ENCODE data around the gene CASP10. TPM values are rescaled to one million over a fixed set of nuclear protein-coding genes. Genes with fewer than 3 reads are reported as not detected.

Gene CASP10
- total RNA-seq, 2 donors from 2014 or later: 3.0 to 6.0 TPM

- DNase-seq (no peak), ATAC-seq (no peak)
- no peaks in the 10 kb centered on the region for H3K4me1 ChIP-seq
- 87 to 91% methylated on average over 3 of the region's 3 CpGs for WGBS, 2 donors
- no peaks in the 10 kb centered on the region for H3K27me3 ChIP-seq
- TF ChIP-seq CTCF (IDR thresholded peaks at IDR 0.05) (no peak), POLR2A (IDR thresholded peaks at IDR 0.05) (no peak)
- peaks cover 0 to 7% of the 10 kb centered on the region in 2 donors for H3K36me3 ChIP-seq (replicated peaks in 1 of 2; ENCODE audit: insufficient read depth in 1 of 2, low read depth in 2 of 2)
- H3K4me3 ChIP-seq: no peak overlapping the region
- intact Hi-C loops (cut with DNase I): no loop called here
- no peak overlapping the region for H3K27ac ChIP-seq
- H3K9me3 ChIP-seq: no peaks in the 10 kb centered on the region
Measured at GRCh38 chr2:201195331-201195730, 12.4 kb downstream of the CASP10 start.

GRCh38 chr2:201196003-201196402 is 13.1 kb downstream of the CASP10 start:
- no peak for TF ChIP-seq POLR2A (IDR thresholded peaks at IDR 0.05)
- no peak for TF ChIP-seq CTCF (IDR thresholded peaks at IDR 0.05)
- no peak for DNase-seq
- Histone ChIP-seq H3K4me3 (no peak overlapping the region), H3K9me3 (no peaks in the 10 kb centered on the region), H3K4me1 (no peaks in the 10 kb centered on the region), H3K36me3 (replicated peaks in 1 of 2; ENCODE audit: insufficient read depth in 1 of 2, low read depth in 2 of 2) (peaks cover 0 to 10% of the 10 kb centered on the region in 2 donors), H3K27ac (no peak overlapping the region), H3K27me3 (no peaks in the 10 kb centered on the region)
- intact Hi-C loops (cut with DNase I): no loop called here
- 83 to 84% methylated on average over 3 of the region's 3 CpGs for WGBS, 2 donors
- no peak for ATAC-seq

- no peak for DNase-seq
- H3K27ac ChIP-seq: no peak overlapping the region
- intact Hi-C loops (cut with DNase I): no loop called here
- H3K27me3 ChIP-seq: no peaks in the 10 kb centered on the region
- no peak for ATAC-seq
- WGBS, 2 donors: 79 to 87% methylated on average over 1 of the region's 1 CpG
- H3K9me3 ChIP-seq: no peaks in the 10 kb centered on the region
- H3K4me3 ChIP-seq: no peak overlapping the region
- H3K4me1 ChIP-seq: no peaks in the 10 kb centered on the region
- H3K36me3 ChIP-seq (replicated peaks in 1 of 2; ENCODE audit: insufficient read depth in 1 of 2, low read depth in 2 of 2): peaks cover 0 to 10% of the 10 kb centered on the region in 2 donors
- TF ChIP-seq CTCF (IDR thresholded peaks at IDR 0.05) (no peak), POLR2A (IDR thresholded peaks at IDR 0.05) (no peak)
Measured at GRCh38 chr2:201196803-201197202, 13.9 kb downstream of the CASP10 start.

GRCh38 chr2:201197781-201198180 is 14.8 kb downstream of the CASP10 start:
- Histone ChIP-seq H3K4me1 (no peaks in the 10 kb centered on the region), H3K27me3 (no peaks in the 10 kb centered on the region), H3K36me3 (replicated peaks in 1 of 2; ENCODE audit: insufficient read depth in 1 of 2, low read depth in 2 of 2) (peaks cover 0 to 10% of the 10 kb centered on the region in 2 donors), H3K9me3 (no peaks in the 10 kb centered on the region), H3K4me3 (no peak overlapping the region), H3K27ac (no peak overlapping the region)
- 71 to 83% methylated on average over 4 of the region's 4 CpGs for WGBS, 2 donors
- TF ChIP-seq CTCF (IDR thresholded peaks at IDR 0.05) (no peak), POLR2A (IDR thresholded peaks at IDR 0.05) (no peak)
- intact Hi-C loops (cut with DNase I): no loop called here
- no peak for ATAC-seq
- DNase-seq: no peak

- no peak overlapping the region for H3K4me3 ChIP-seq
- ATAC-seq (no peak), DNase-seq (no peak)
- no peaks in the 10 kb centered on the region for H3K9me3 ChIP-seq
- no peaks in the 10 kb centered on the region for H3K4me1 ChIP-seq
- WGBS, 2 donors: 80 to 82% methylated on average over 5 of the region's 5 CpGs
- no peak overlapping the region for H3K27ac ChIP-seq
- TF ChIP-seq POLR2A (IDR thresholded peaks at IDR 0.05): no peak
- no peak for TF ChIP-seq CTCF (IDR thresholded peaks at IDR 0.05)
- intact Hi-C loops (cut with DNase I): no loop called here
- H3K27me3 ChIP-seq: no peaks in the 10 kb centered on the region
- peaks cover 0 to 10% of the 10 kb centered on the region in 2 donors for H3K36me3 ChIP-seq (replicated peaks in 1 of 2; ENCODE audit: insufficient read depth in 1 of 2, low read depth in 2 of 2)
Measured at GRCh38 chr2:201199847-201200246, 16.9 kb downstream of the CASP10 start.
